Upper lobe of left lung (tissue), 4 donors: ENCODE results near the gene CFAP43.

Source experiments
- EP300 ChIP-seq, 4 donors: sonication (generic); formaldehyde crosslinking; IDR thresholded peaks; one replicate each; pipeline ENCODE4 v1.5.1; 2017; ENCODE audit warnings: antibody characterized with exemption in 4 of 4, control low read depth in 2 of 4
- POLR2AphosphoS5 ChIP-seq, 2 donors: sonication (generic); formaldehyde crosslinking; IDR thresholded peaks; one replicate each; pipeline ENCODE4 v1.5.1; 2017; ENCODE audit warnings: antibody characterized with exemption in 2 of 2
- TF ChIP-seq, protein P1 (sequence below), 6 experiments: fragments of 450-650 bp in 4 of 6; fragments of 200-600 bp in 2 of 6; sonication (generic) in 2 of 6; IDR thresholded peaks; one replicate each; pipeline ENCODE4 v1.5.1; 2016 to 2019; ENCODE audit warnings: antibody characterized with exemption in 6 of 6

DNA sequence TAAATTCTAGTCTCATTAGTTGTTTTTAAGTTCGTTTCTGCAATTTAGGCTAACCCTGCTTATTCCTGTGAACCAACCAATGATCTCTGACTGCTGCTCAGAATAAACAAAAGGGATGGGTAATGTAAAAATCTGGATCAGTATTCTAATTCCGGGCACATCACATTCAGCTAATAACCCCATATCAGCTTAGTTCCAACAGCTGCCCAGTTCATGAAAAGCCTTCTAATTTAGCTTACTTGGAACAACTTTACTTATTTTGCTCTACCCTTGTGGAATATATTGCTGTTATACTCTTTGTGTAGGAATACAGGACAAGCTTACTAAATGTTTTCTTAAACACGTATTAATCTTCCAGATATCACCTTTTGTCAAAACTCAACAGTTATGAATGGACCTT is 3.6 kb upstream of the CFAP43 start:
- TF ChIP-seq POLR2AphosphoS5 (IDR thresholded peaks at IDR 0.05) (no peak), EP300 (IDR thresholded peaks at IDR 0.05) (no peak)
- TF ChIP-seq, protein P1, sequence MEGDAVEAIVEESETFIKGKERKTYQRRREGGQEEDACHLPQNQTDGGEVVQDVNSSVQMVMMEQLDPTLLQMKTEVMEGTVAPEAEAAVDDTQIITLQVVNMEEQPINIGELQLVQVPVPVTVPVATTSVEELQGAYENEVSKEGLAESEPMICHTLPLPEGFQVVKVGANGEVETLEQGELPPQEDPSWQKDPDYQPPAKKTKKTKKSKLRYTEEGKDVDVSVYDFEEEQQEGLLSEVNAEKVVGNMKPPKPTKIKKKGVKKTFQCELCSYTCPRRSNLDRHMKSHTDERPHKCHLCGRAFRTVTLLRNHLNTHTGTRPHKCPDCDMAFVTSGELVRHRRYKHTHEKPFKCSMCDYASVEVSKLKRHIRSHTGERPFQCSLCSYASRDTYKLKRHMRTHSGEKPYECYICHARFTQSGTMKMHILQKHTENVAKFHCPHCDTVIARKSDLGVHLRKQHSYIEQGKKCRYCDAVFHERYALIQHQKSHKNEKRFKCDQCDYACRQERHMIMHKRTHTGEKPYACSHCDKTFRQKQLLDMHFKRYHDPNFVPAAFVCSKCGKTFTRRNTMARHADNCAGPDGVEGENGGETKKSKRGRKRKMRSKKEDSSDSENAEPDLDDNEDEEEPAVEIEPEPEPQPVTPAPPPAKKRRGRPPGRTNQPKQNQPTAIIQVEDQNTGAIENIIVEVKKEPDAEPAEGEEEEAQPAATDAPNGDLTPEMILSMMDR (IDR thresholded peaks at IDR 0.05): no peak
